HG03520 (cell line): ENCODE data around the gene FUT7.
"Not testable (repeated sequence)": the region's sequence is repeated elsewhere in the genome, so short reads cannot be mapped to it uniquely, and the experiment has no call there.

Source experiments
- ATAC-seq: cut with Tn5 transposase; IDR thresholded peaks from one replicate; pipeline ENCODE4 v1.9.1; 2021; ENCODE audit warnings: mild to moderate bottlenecking, moderate library complexity; ENCODE audit not compliant: unreplicated experiment

The FUT7 gene

GRCh38 chr9:137007108-137007815 is 24.6 kb downstream of the FUT7 start:
- no peak for ATAC-seq

- ATAC-seq: no peak
Measured at GRCh38 chr9:137006116-137007003, 25.5 kb downstream of the FUT7 start.

GRCh38 chr9:137004285-137004684 is 27.6 kb downstream of the FUT7 start:
- not testable (repeated sequence) for ATAC-seq

GRCh38 chr9:137002646-137003041 is 29.2 kb downstream of the FUT7 start:
- ATAC-seq: no peak

- no peak for ATAC-seq
Measured at GRCh38 chr9:137001857-137002645, 29.8 kb downstream of the FUT7 start.

- peak; percentile 58 for ATAC-seq
Measured at GRCh38 chr9:137000177-137000930, 31.5 kb downstream of the FUT7 start.

GRCh38 chr9:136997830-136998234 is 34.1 kb downstream of the FUT7 start:
- no peak for ATAC-seq

GRCh38 chr9:136997371-136997770 is 34.5 kb downstream of the FUT7 start:
- ATAC-seq: no peak

- no peak for ATAC-seq
Measured at GRCh38 chr9:136996361-136997292, 35.3 kb downstream of the FUT7 start, which contains the start of gene CLIC3. Gene CLIC3 (minus strand): TSS chr9:136996568. CDS start chr9:136996543, 25 bp downstream.

GRCh38 chr9:136995772-136996311 is 36.0 kb downstream of the FUT7 start:
- no peak for ATAC-seq

- no peak for ATAC-seq
Measured at GRCh38 chr9:136995362-136995761, 36.5 kb downstream of the FUT7 start.

GRCh38 chr9:136994888-136995230 is 37.0 kb downstream of the FUT7 start:
- ATAC-seq: no peak

GRCh38 chr9:136994180-136994887 is 37.6 kb downstream of the FUT7 start:
- no peak for ATAC-seq

- ATAC-seq: no peak
Measured at GRCh38 chr9:136992819-136993369, 39.0 kb downstream of the FUT7 start.

- ATAC-seq: peak; percentile 72
Measured at GRCh38 chr9:136991993-136992818, 39.7 kb downstream of the FUT7 start, which contains the start of gene PAXX. Gene PAXX (plus strand): TSS chr9:136992422. CDS start chr9:136992444, 22 bp downstream.

- no peak for ATAC-seq
Measured at GRCh38 chr9:136990242-136990911, 41.5 kb downstream of the FUT7 start.

- ATAC-seq: no peak
Measured at GRCh38 chr9:136988872-136989271, 43.0 kb downstream of the FUT7 start.
